GM12891 (cell line): ENCODE data around the gene EYS.

Experiments
- POLR2A ChIP-seq: IDR thresholded peaks from 2 replicates; pipeline ENCODE4 v1.6.1; 2011; ENCODE audit warnings: low read depth, low read length, control low read depth
- POLR2AphosphoS5 ChIP-seq: IDR thresholded peaks from 2 replicates; pipeline ENCODE4 v1.6.1; 2011; ENCODE audit warnings: low read depth, low read length, control low read depth
- POU2F2 ChIP-seq: IDR thresholded peaks from 2 replicates; pipeline ENCODE4 v1.6.1; 2011; ENCODE audit warnings: low read depth, mild to moderate bottlenecking, control low read depth, low read length, moderate library complexity
- SPI1 ChIP-seq: IDR thresholded peaks from 2 replicates; pipeline ENCODE4 v1.6.1; 2011; ENCODE audit warnings: low read depth, low read length, control low read depth
- TAF1 ChIP-seq: IDR thresholded peaks from 2 replicates; pipeline ENCODE4 v1.6.1; 2011; ENCODE audit warnings: low read depth, low read length, control low read depth

GRCh38 chr6:64290867-64291266, 1416.2 kb downstream of the EYS start:
- no peak for TF ChIP-seq POLR2AphosphoS5
- TF ChIP-seq POLR2A, result no peak
- no peak for TF ChIP-seq SPI1
- no peak for TF ChIP-seq TAF1
- no peak for TF ChIP-seq POU2F2
